ENCODE results near the gene NRAS.
A peak's percentile ranks its signal among the peaks of the same experiment; 100 is the strongest.

Gene NRAS

GRCh38 chr1:114757455-114758255 lies 41.1 kb upstream of the NRAS start, which contains the start of gene CSDE1:
Gene CSDE1, minus strand, starts transcription at chr1:114757984. Its CDS starts 18,094 bp downstream, at chr1:114739890.
- TF ChIP-seq CTCF (IDR thresholded peaks at IDR 0.05; ENCODE audit: low read depth, low read length) (0 out of 2 replicates have a peak, but pooled peaks have one; percentile 10), EZH2phosphoT487 (IDR thresholded peaks at IDR 0.05; ENCODE audit: low read depth) (no peak)
- H3K4me1 ChIP-seq (ENCODE audit: low read length) = peaks cover 33% of the 10 kb centered on the region
- peaks cover 51% of the 10 kb centered on the region for H3K79me2 ChIP-seq (ENCODE audit: low read length)
- peaks cover 46% of the 10 kb centered on the region for H4K20me1 ChIP-seq (ENCODE audit: insufficient read depth, low read length)
- peak within 1 kb of the TSS; percentile 97 for H3K27ac ChIP-seq (ENCODE audit: low read length)
- peak within 1 kb of the TSS; percentile 82 for H3K4me2 ChIP-seq (ENCODE audit: low read length)
- peak within 1 kb of the TSS; percentile 100 for H3K4me3 ChIP-seq (ENCODE audit: low read length)
- peaks cover 13% of the 10 kb centered on the region for H3K36me3 ChIP-seq (replicated peaks; ENCODE audit: low read depth, low read length)
- peak within 1 kb of the TSS; percentile 99 for H2AFZ ChIP-seq (ENCODE audit: low read depth, low read length)
- peak within 1 kb of the TSS; percentile 100 for H3K9ac ChIP-seq (ENCODE audit: low read length)
- no peaks in the 10 kb centered on the region for H3K9me3 ChIP-seq (ENCODE audit: insufficient read depth, low read length)
- H3K27me3 ChIP-seq (ENCODE audit: low read depth, low read length) = no peaks in the 10 kb centered on the region; the same call in 1 of the 2 replicates

GRCh38 chr1:114756949-114757454 lies 40.4 kb upstream of the NRAS start:
- Histone ChIP-seq H3K27ac (ENCODE audit: low read length) (peak overlapping the region; percentile 97), H3K79me2 (ENCODE audit: low read length) (peaks cover 58% of the 10 kb centered on the region)
- TF ChIP-seq EZH2phosphoT487 (IDR thresholded peaks at IDR 0.05; ENCODE audit: low read depth) (no peak), CTCF (IDR thresholded peaks at IDR 0.05; ENCODE audit: low read depth, low read length) (no peak)

DNA sequence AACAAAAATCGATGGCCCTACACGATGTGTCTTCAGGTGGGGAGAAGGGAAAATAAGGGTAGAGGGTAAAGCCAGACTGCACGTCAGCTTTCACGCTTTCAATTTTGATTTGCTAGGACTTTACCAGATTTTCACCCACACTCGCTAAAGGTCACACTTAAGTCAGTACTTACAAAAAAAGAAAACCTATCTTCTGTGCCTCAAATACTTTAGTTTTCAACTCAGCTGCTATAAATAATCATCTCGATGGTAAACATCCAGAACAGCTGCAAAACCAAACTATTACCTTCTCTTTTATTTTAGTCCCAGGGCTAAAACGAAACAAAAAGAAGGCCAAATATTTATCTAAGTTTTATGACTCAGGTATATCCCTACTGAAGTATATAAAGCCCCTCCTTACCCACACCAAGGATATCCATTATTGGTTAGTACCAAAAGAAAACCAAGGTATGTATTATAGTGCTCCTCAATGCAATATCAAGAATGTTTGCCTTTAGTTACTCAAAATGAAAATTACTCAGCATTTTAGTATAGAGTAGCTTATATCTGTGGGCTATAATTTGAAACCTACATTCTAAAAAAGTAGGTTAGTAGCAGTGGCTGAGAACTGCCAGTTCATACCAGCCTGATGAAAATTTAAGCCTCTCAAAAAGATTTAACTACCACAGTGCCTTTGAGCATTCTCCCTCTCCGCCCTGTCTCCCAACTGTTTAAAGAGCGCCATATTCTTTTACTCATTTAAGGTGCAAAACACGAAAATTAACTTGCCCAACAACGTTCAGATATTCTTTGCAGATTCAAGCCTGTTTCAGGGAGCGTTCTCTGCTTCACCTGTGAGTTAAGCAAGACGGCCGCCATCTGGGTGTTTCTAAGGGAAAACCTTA lies 39.7 kb upstream of the NRAS start:
- peaks cover 39% of the 10 kb centered on the region for H3K4me1 ChIP-seq (ENCODE audit: low read length)
- H3K9me3 ChIP-seq (ENCODE audit: insufficient read depth, low read length) = no peaks in the 10 kb centered on the region
- peaks cover 65% of the 10 kb centered on the region for H3K79me2 ChIP-seq (ENCODE audit: low read length)
- TF ChIP-seq CTCF (IDR thresholded peaks at IDR 0.05; ENCODE audit: low read depth, low read length) = no peak
- no peak for TF ChIP-seq EZH2phosphoT487 (IDR thresholded peaks at IDR 0.05; ENCODE audit: low read depth)
- no peak overlapping the region for H2AFZ ChIP-seq (ENCODE audit: low read depth, low read length)
- peak overlapping the region; percentile 97 for H3K27ac ChIP-seq (ENCODE audit: low read length)
- H3K27me3 ChIP-seq (ENCODE audit: low read depth, low read length) = no peaks in the 10 kb centered on the region; the same call in 1 of the 2 replicates
- H3K4me2 ChIP-seq (ENCODE audit: low read length) = peak overlapping the region; percentile 81
- H3K9ac ChIP-seq (ENCODE audit: low read length) = peak overlapping the region; percentile 100
- H3K4me3 ChIP-seq (ENCODE audit: low read length) = peak overlapping the region; percentile 100
- peaks cover 60% of the 10 kb centered on the region for H4K20me1 ChIP-seq (ENCODE audit: insufficient read depth, low read length)
- peaks cover 15% of the 10 kb centered on the region for H3K36me3 ChIP-seq (replicated peaks; ENCODE audit: low read depth, low read length)

More at GRCh38 chr1:114756949-114757454, 40.4 kb upstream of the NRAS start:
- Histone ChIP-seq H3K4me2 (ENCODE audit: low read length) (peak overlapping the region; percentile 81), H3K4me1 (ENCODE audit: low read length) (peaks cover 39% of the 10 kb centered on the region), H3K4me3 (ENCODE audit: low read length) (peak overlapping the region; percentile 100), H3K36me3 (replicated peaks; ENCODE audit: low read depth, low read length) (peaks cover 15% of the 10 kb centered on the region), H2AFZ (ENCODE audit: low read depth, low read length) (no peak overlapping the region), H3K9ac (ENCODE audit: low read length) (peak overlapping the region; percentile 100), H4K20me1 (ENCODE audit: insufficient read depth, low read length) (peaks cover 52% of the 10 kb centered on the region), H3K9me3 (ENCODE audit: insufficient read depth, low read length) (no peaks in the 10 kb centered on the region), H3K27me3 (ENCODE audit: low read depth, low read length) (no peaks in the 10 kb centered on the region; the same call in 1 of the 2 replicates)

Measured in OCI-LY3 (cell line).